Mucosa of rectum (tissue), 2 donors: Measurements from ENCODE around the gene BAHCC1.

Experiments used
- H3K27ac ChIP-seq, 2 donors: one replicate each; pipeline ENCODE4 v1.7.0; 2013; ENCODE audit warnings: inconsistent platforms in 2 of 2, low read depth in 2 of 2, low read length in 2 of 2
- H3K27me3 ChIP-seq, 2 donors: one replicate each; pipeline ENCODE4 v1.7.0; 2013; ENCODE audit warnings: low read length in 2 of 2; ENCODE audit not compliant: control insufficient read depth in 2 of 2, insufficient read depth in 2 of 2
- H3K36me3 ChIP-seq, 2 donors: one replicate each; pipeline ENCODE4 v1.7.0; 2013; ENCODE audit warnings: low read length in 2 of 2; ENCODE audit not compliant: control insufficient read depth in 2 of 2, insufficient read depth in 2 of 2
- H3K4me1 ChIP-seq, 2 donors: one replicate each; pipeline ENCODE4 v1.7.0; 2013; ENCODE audit warnings: low read length in 2 of 2, mild to moderate bottlenecking in 1 of 2; ENCODE audit not compliant: control insufficient read depth in 2 of 2, insufficient read depth in 2 of 2
- H3K4me3 ChIP-seq, 2 donors: one replicate each; pipeline ENCODE4 v1.7.0; 2013; ENCODE audit warnings: low read length in 2 of 2
- H3K9ac ChIP-seq, 2 donors: one replicate each; pipeline ENCODE4 v1.7.0; 2013; ENCODE audit warnings: low read length in 2 of 2, low read depth in 1 of 2, mild to moderate bottlenecking in 1 of 2
- H3K9me3 ChIP-seq, 2 donors: one replicate each; pipeline ENCODE4 v1.7.0; 2013; ENCODE audit warnings: low read length in 2 of 2; ENCODE audit not compliant: control insufficient read depth in 2 of 2
- donor health status: healthy.
- donor health status: Normal muscosa, but diverticular disease.

Gene BAHCC1

DNA sequence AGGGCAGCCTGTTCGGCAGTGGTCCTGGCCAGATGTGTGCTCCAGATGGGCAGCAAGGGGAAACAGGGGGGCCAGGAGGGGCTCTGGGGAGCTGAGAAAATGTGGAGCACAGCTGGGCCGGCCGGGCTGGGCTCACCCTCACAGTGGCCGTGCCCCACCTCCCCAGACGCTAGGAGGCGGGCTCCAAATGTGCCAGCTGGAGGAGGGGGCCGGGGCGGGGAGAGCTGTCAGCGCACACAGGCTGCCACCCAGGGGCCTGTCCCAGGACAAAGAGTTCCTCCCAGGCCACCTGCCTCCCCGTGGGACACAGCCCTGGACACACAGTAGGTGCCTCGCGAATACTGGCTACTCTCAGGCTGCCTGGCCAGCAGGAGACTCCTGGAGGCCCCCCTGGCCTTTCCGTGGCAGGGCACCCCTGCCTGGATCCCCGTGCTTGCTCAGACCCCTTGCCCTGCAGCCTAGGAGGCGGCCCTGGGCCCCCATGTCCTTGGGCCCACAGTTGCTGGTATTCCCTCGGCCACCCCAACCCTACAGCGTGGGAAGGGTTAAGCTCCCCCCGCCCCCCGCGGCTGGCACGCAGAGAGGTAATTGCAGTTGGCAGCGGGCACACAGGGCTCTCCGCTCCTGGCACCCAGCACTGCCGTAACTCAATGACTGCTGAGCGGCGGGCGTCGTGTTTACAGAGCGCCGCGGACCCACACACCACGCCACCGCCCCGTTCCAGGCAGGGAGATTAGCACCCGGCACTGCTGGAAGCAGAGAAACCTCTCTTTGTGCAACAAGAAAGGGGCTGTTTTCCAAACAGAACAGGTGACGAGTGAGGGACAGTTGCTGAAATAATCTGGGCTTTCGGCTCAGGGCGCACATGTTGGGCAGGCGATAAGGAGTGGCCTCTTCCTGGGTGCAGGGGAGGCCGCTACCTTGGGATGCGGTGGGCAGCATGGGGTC lies 32.2 kb downstream of the BAHCC1 start:
- Histone ChIP-seq H3K4me3 (no peak overlapping the region), H3K9ac (no peak overlapping the region), H3K9me3 (no peaks in the 10 kb centered on the region), H3K27me3 (no peaks in the 10 kb centered on the region), H3K4me1 (peaks cover 30 to 31% of the 10 kb centered on the region in 2 donors), H3K36me3 (no peaks in the 10 kb centered on the region), H3K27ac (no peak overlapping the region)

DNA sequence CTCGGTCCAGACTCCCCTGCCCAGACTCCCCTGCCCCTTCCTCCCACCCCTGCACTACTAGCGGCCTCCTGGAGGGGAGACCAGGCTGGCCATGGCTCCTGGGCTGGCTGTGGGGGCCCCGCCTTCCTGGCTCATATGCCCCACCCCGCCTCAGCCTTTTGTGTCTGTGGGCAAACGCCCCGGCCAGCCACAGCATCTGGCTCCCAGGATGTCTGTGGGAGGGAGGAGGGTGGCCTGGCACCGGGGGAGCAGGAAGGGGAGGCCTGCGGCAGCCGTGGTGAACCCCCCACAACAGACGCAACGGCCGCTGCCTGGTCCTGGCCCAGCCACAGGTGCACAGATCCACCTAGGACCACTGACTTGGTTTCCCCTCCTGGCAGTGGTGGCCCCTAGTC lies 32.9 kb downstream of the BAHCC1 start:
- no peaks in the 10 kb centered on the region for H3K36me3 ChIP-seq
- H3K9me3 ChIP-seq, result no peaks in the 10 kb centered on the region
- no peaks in the 10 kb centered on the region for H3K27me3 ChIP-seq
- H3K9ac ChIP-seq, result no peak overlapping the region
- peaks cover 29 to 30% of the 10 kb centered on the region in 2 donors for H3K4me1 ChIP-seq
- no peak overlapping the region for H3K27ac ChIP-seq
- no peak overlapping the region for H3K4me3 ChIP-seq

DNA sequence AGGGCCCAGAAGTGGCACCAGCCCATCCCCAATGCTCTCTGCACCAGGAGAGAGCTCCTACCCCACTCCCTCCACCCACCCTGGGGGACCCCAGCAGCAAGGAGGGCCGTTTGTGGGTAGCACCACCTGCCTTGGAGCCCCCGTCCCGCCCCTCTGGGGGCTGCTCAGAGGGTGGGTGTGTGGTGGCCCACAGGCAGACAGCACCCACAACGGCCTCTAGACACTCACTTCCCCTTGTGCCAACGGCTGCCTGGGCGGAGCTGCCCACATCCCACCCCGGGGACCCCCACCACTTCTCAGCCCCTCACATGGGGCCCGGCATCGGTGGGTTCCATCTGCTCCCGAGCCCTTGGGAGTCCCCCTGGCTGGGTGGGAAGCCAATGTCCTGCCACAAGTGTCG lies 33.3 kb downstream of the BAHCC1 start:
- Histone ChIP-seq H3K36me3 (no peaks in the 10 kb centered on the region), H3K9ac (no peak overlapping the region), H3K27ac (no peak overlapping the region), H3K4me1 (peaks cover 29% of the 10 kb centered on the region in 2 donors), H3K9me3 (no peaks in the 10 kb centered on the region), H3K4me3 (no peak overlapping the region), H3K27me3 (no peaks in the 10 kb centered on the region)

DNA sequence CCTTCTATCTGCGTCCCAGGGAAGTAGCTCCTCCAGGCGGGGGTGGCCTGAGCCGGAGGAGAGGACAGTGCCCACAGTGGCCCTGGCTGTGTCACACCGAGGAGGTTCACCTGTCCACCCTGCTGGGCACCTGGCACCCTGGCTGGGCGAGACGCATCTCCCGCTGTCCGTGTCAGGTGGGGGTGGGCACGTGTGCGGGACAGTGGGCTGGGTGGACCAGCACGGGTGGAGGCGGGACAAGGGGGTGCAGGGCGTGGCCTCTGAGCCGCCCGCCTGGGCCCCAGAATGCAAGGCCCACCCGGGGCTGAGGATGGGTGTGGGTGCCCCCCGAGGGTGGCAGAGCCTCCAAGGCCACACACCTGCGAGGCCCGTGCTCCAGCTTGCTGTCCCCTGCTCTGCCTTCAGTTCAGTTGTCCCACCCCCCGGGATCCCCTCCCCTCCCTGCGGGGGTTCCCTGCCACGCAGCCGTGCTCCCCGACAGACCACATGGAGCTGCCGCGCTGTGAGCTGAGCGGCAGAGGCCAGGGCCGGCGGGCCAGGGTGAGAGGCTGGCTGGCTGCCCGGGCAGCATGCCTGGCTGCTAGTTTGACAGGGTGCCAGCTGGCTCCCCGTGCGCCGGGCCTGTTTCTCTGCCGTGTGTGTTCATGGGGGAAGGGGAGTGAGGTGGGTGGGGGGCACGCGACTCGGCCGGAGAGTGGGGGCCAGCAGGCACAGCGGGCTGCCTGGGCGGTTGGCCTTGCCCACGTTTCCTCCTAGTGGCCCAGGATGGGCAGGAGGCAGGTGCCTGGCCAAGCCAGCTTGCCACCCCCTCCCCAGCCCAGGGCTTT lies 33.9 kb downstream of the BAHCC1 start:
- Histone ChIP-seq H3K36me3 (no peaks in the 10 kb centered on the region), H3K27ac (no peak overlapping the region), H3K27me3 (no peaks in the 10 kb centered on the region), H3K4me3 (no peak overlapping the region), H3K9me3 (no peaks in the 10 kb centered on the region), H3K4me1 (peaks cover 27 to 29% of the 10 kb centered on the region in 2 donors), H3K9ac (no peak overlapping the region)

DNA sequence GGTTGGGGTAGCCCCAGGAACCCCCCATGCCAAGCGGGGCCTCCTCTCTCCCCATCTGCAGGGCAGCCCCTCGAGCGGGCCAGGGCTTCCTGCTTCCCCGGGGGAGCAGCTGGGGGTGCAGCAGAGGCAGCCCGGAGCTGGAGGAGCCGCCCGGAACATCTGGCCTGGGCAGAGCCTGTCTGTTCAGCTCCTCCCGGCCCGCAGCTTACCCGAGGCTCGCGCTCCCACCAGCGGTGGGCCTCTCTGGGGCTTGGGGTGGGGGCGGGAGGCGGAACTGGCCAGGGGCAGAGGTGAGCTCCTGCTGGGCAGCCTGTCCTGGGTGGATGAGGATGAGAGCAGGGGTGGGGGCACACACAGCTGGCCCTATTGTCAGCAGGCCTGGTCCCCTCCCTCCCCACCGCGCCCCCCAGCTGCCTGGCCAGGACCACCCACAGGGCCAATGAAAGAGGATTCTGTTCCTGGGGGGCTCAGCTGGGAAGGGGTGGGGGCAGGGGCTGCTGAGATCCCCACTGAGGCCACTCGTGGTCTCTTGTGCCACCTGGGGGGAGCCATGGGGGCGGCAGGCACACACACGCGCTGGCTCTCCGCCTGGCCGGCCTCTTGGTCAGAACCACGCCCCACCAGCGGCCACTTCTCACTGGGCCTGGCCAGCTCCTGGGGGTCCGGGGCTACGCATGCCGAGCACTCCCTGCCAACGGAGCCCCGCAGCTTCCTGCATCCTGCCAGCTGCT lies 34.7 kb downstream of the BAHCC1 start:
- peaks cover 27 to 29% of the 10 kb centered on the region in 2 donors for H3K4me1 ChIP-seq
- no peak overlapping the region for H3K27ac ChIP-seq
- no peak overlapping the region for H3K9ac ChIP-seq

DNA sequence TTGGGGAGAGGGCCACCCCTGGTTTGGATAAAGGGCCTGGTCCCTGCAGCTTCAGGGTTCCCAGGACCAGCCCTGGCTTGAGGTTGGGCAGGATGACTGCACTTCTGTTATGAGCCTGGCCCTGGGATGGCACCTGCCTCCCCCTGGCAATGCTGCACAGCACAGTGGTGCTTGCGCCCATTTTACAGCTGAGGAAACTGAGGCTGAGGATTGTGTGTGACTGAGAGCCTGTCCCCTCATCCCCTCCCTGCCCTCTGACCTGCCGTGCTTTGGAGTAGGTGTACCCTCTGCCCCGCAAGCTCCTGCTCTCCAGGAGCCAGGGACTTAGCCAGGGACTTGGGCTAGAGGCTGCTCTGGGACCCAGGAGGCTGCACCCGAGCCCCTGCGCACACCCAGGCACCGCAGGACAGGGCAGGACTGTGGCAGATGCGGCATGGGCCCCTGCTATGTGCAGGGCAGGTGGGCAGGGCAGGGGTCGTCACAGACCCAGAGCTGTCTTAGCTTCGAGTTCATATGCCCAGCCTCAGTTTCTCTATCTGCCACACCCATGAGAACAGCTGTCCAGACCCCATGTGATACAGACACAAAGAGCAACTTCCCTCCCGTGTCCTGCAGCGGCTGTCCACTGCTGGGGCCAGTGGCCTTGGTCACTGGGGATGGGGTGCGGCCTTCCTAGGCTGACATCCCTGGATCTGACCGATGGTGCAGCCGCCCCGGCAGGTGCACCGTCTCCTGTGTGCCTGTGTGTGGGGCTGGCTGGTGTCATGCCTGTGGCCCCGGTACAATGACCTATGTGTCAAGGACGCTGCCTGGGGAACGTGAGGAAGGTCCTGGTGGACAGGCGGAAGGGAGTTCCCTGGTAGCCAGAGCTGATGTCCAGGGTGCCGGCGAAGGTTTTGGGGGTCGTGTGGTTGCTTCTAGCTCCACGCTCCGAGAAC lies 36.6 kb downstream of the BAHCC1 start:
- Histone ChIP-seq H3K36me3 (no peaks in the 10 kb centered on the region), H3K9ac (no peak overlapping the region), H3K9me3 (no peaks in the 10 kb centered on the region), H3K27ac (no peak overlapping the region), H3K4me3 (no peak overlapping the region), H3K27me3 (no peaks in the 10 kb centered on the region), H3K4me1 (peaks cover 34 to 35% of the 10 kb centered on the region in 2 donors)

More for the DNA sequence above, 34.7 kb downstream of the BAHCC1 start:
- no peak overlapping the region for H3K4me3 ChIP-seq
- no peaks in the 10 kb centered on the region for H3K36me3 ChIP-seq
- H3K9me3 ChIP-seq, result no peaks in the 10 kb centered on the region
- H3K27me3 ChIP-seq, result no peaks in the 10 kb centered on the region

DNA sequence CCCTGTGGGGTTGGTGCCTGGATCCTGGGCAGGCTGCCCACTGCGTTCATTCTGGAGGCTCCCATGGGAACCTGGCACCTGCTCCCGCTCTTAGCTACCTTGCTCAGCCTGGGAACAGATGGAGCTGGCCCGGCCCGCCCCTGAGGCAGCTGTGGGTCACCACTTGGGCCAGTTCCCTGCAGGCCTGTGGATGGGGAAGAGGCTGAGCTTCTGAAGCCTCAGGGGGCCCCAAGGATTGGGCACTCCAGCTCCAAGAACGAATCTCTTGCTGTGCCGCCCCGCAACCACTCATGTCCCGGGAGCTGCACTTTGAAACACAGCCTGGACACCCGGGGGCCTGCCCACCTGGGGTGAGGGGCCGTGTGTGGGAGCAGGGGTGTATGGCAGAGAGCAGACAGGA lies 37.7 kb downstream of the BAHCC1 start:
- H3K4me1 ChIP-seq, result peaks cover 31% of the 10 kb centered on the region in 2 donors
- no peak overlapping the region for H3K9ac ChIP-seq
- H3K27ac ChIP-seq, result no peak overlapping the region

DNA sequence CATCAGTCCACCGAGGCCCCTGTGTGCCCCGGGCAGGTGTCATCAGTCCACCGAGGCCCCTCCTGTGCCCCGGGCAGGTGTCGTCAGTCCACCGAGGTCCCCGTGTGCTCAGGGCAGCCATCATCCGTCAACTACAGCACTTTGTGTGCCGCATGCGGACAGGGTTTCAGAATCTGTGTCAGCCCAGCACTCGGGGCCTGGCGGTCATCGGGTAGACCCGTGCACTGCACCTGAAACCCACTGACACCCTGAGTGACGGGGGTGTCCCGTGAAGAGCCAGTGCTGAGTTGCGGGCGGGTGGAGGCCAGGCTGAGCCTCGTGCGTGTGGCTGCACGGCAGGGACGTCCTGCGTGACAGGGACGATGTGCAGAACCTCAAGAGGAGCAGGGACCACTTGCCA lies 38.4 kb downstream of the BAHCC1 start:
- H3K9ac ChIP-seq, result no peak overlapping the region
- H3K27me3 ChIP-seq, result no peaks in the 10 kb centered on the region
- H3K4me3 ChIP-seq, result no peak overlapping the region
- no peak overlapping the region for H3K27ac ChIP-seq
- no peaks in the 10 kb centered on the region for H3K9me3 ChIP-seq
- H3K36me3 ChIP-seq, result no peaks in the 10 kb centered on the region
- peaks cover 24% of the 10 kb centered on the region in 2 donors for H3K4me1 ChIP-seq

More for the DNA sequence above, 37.7 kb downstream of the BAHCC1 start:
- Histone ChIP-seq H3K36me3 (no peaks in the 10 kb centered on the region), H3K4me3 (no peak overlapping the region), H3K9me3 (no peaks in the 10 kb centered on the region), H3K27me3 (no peaks in the 10 kb centered on the region)

DNA sequence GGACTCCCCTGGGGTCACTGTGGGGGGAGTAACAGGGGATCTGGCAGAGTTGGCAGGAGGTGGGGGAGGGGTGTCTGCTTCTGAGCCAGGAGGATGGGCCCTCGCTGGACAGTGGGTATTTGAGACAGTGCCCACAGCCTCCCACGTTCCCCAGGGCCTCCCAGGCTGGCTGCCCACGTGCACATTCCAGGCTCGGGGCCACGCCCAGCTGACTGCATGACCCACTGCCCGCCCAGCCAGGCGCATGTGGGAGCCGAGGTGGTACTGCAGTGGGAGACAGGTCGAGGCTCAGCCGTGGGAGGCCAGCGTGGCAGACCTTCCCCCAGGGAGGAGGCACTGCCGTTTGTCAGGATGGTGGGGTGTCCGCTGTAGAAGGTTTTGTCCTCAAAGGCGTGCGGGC lies 38.8 kb downstream of the BAHCC1 start:
- H3K4me3 ChIP-seq, result no peak overlapping the region
- H3K9ac ChIP-seq, result no peak overlapping the region
- H3K27ac ChIP-seq, result no peak overlapping the region
- H3K9me3 ChIP-seq, result no peaks in the 10 kb centered on the region
- no peaks in the 10 kb centered on the region for H3K27me3 ChIP-seq
- no peaks in the 10 kb centered on the region for H3K36me3 ChIP-seq
- H3K4me1 ChIP-seq, result peaks cover 20% of the 10 kb centered on the region in 2 donors
